Bronchial epithelial cell (primary cell): ENCODE results near the gene ZNF19. TPM values are rescaled to one million over a fixed set of nuclear protein-coding genes. Genes with fewer than 3 reads are reported as not detected.
A peak's percentile ranks its signal among the peaks of the same experiment; 100 is the strongest.

Source experiments
- DNase-seq: peaks from one replicate; pipeline ENCODE4 v3.0.0-alpha.2; 2010; ENCODE audit warnings: low read depth
- FAIRE-seq: peaks from 2 replicates; lab custom pipeline; 2011; peaks lifted over from hg19 to GRCh38; lab: Jason Lieb, UNC
- H3K27me3 ChIP-seq: 2 replicates; pipeline ENCODE4 v1.5.1; 2011; ENCODE audit warnings: low read length; ENCODE audit not compliant: control insufficient read depth, insufficient read depth
- H3K36me3 ChIP-seq: 2 replicates; pipeline ENCODE4 v1.5.1; 2011; ENCODE audit warnings: low read length; ENCODE audit not compliant: control insufficient read depth, insufficient read depth
- H3K4me3 ChIP-seq: 2 replicates; pipeline ENCODE4 v1.5.1; 2011; ENCODE audit warnings: mild to moderate bottlenecking, low read depth, low read length, control low read depth
- total RNA-seq: library from RNA; depleted of rRNA; stranded (reverse); fragments of >200 nt; gene quantifications from 2 replicates; pipeline ENCODE4 v1.2.1, GENCODE V29; 2014
- TF ChIP-seq, protein P1 (sequence below): IDR thresholded peaks from 2 replicates; pipeline ENCODE4 v1.5.1; 2011; ENCODE audit warnings: mild to moderate bottlenecking, moderate library complexity, low read length, control low read depth, inconsistent platforms; ENCODE audit not compliant: insufficient read depth, severe bottlenecking

The ZNF19 gene
- total RNA-seq, 1 donor from 2014 or later: 2.6 TPM

DNA sequence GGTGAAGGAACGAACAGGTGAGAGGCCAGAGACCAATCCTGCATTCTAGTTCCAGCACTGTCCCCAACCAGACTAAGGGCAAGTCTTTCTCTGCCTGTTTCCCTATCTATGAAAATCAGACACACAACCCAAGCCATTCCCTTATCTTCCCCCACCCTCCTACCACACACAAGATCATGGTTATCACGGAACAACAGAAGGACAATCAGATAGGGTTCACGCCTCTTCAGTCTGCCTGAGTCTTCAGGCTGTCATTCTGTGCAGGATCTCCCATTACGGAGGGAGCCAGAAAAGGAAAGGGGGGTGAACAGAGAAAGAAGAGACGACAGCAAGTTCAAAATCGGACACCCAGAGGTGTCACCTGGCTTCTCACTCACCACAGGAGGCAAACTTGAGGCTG is 58.4 kb downstream of the ZNF19 start:
- FAIRE-seq: no peak
- no peak overlapping the region for H3K4me3 ChIP-seq
- no peak for DNase-seq
- TF ChIP-seq, protein P1, sequence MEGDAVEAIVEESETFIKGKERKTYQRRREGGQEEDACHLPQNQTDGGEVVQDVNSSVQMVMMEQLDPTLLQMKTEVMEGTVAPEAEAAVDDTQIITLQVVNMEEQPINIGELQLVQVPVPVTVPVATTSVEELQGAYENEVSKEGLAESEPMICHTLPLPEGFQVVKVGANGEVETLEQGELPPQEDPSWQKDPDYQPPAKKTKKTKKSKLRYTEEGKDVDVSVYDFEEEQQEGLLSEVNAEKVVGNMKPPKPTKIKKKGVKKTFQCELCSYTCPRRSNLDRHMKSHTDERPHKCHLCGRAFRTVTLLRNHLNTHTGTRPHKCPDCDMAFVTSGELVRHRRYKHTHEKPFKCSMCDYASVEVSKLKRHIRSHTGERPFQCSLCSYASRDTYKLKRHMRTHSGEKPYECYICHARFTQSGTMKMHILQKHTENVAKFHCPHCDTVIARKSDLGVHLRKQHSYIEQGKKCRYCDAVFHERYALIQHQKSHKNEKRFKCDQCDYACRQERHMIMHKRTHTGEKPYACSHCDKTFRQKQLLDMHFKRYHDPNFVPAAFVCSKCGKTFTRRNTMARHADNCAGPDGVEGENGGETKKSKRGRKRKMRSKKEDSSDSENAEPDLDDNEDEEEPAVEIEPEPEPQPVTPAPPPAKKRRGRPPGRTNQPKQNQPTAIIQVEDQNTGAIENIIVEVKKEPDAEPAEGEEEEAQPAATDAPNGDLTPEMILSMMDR: no peak
- H3K27me3 ChIP-seq: no peaks in the 10 kb centered on the region
- no peaks in the 10 kb centered on the region for H3K36me3 ChIP-seq

DNA sequence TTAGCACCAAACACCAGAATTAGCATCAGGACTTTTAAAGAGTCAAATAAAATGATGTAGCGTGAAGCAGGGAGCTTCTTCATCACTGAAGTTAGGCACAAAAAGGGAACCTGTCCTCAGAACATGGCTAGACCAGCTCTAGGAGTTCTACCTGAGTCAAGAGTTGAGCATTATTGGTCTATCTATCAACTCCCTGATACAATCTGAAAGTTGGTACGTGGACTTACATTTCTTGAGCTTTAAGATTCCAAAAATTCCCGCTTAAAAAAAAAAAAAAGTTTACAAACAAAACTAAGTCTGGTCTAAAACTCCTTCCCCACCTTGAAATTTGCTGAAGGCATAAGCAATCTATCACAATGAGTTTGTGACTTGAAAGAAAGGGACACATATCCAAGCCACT is 59.5 kb downstream of the ZNF19 start:
- no peak overlapping the region for H3K4me3 ChIP-seq
- DNase-seq (no peak), FAIRE-seq (no peak)
- TF ChIP-seq, protein P1: no peak
- H3K27me3 ChIP-seq: no peaks in the 10 kb centered on the region
- H3K36me3 ChIP-seq: no peaks in the 10 kb centered on the region

DNA sequence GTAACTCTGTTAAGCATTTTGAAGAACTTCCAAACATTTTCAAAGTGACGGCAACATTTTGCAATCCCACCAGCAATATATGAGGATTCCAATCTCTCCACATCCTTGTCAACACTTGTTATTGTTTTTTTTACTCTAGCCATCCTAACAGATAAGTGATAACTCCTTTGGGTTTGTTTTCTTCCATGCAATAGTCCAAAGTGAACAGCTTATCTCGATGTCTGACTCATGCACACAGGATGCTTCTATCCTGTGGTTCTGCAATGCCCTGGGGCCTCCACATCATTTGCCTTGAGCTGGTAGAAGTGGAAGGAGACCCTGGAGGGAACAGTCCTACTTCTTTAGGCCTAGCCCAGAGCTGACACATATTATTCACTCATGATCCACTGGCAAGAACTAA is 60.2 kb downstream of the ZNF19 start:
- Histone ChIP-seq H3K4me3 (no peak overlapping the region), H3K36me3 (no peaks in the 10 kb centered on the region), H3K27me3 (no peaks in the 10 kb centered on the region)
- FAIRE-seq (no peak), DNase-seq (peak; percentile 1)
- TF ChIP-seq, protein P1: no peak

DNA sequence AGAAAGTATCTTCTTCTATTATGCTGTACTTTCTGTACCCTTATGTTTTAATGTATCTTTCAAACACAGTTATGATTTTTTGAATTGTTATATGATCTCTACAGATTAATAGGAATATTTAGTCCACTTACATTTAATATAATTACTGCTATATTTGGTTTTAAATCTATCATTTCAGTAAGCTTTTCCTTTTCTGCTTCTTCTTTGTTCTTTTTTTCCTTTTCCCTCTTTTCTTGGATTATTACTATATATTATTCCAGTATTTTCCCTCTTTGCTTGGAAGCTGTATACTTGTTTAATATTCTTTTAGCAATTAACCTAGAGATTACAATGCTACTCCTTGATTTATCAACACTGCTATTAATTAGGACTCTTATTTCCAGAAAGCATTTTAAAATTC is 60.7 kb downstream of the ZNF19 start:
- Histone ChIP-seq H3K36me3 (no peaks in the 10 kb centered on the region), H3K27me3 (no peaks in the 10 kb centered on the region), H3K4me3 (no peak overlapping the region)
- FAIRE-seq: no peak
- no peak for DNase-seq
- TF ChIP-seq, protein P1: no peak

DNA sequence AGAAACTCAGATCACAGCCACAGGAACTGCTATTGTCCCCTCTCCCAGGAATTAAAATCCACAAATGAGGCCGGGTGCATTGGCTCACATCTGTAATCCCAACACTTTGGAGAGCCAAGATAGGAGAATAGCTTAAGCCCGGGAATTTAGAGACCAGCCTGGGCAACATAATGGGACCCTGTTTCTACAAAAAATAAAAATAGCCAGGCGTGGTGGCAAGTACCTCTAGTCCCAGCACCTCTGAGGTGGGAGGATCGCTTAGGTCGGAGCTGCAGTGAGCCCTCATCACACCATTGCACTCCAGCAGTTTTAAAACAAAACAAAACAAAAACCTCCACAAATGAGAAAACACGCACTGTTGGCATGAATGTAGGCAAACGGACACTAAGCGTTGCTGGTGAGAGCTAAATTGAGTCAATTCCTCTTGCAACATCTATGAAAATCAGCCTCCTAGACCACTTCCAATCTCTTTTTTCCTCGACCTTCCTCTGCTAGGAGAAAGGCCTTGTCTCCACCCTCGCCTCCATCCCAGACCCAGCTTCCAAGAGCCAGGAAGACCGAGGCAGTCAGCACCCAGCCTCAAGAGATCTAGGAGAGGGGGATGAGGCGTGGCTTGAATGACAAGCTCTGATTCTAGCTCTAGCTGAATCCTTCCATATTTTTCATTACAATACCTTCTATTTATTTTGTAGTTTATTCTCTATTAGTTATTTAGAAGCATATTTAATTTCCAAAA is 62.1 kb downstream of the ZNF19 start:
- DNase-seq: no peak
- no peak for FAIRE-seq

More for the DNA sequence above, 62.1 kb downstream of the ZNF19 start:
- no peak overlapping the region for H3K4me3 ChIP-seq
- no peaks in the 10 kb centered on the region for H3K27me3 ChIP-seq
- no peaks in the 10 kb centered on the region for H3K36me3 ChIP-seq
- TF ChIP-seq, protein P1: no peak
